Measurements from ENCODE around the gene SRCIN1. TPM values are rescaled to one million over a fixed set of nuclear protein-coding genes. Genes with fewer than 3 reads are reported as not detected.

The SRCIN1 gene
- polyA plus RNA-seq, 1 experiment = not detected

GRCh38 chr17:38579083-38579480 lies 26.7 kb downstream of the SRCIN1 start:
- ChIA-PET CTCF (interaction anchor here (1.9 kb wide), 1 partner anchor 21 kb away, joined by 9 read pairs; no protein-coding TSS in a partner anchor), POLR2A (no interaction called here)
- Histone ChIP-seq H3K27ac (ENCODE audit: low read depth, low read length) (no peak overlapping the region), H3K27me3 (ENCODE audit: control insufficient read depth, insufficient read depth, low read length) (peaks cover 66% of the 10 kb centered on the region), H3K4me3 (ENCODE audit: low read depth, low read length) (no peak overlapping the region), H3K9me3 (ENCODE audit: control insufficient read depth, insufficient read depth, low read length) (no peaks in the 10 kb centered on the region; the same call in 1 of the 2 replicates)
- TF ChIP-seq CTCF (IDR thresholded peaks at IDR 0.05; ENCODE audit: low read depth, low read length) = no peak
- no peak for DNase-seq (ENCODE audit: low read depth, low spot score)

DNA sequence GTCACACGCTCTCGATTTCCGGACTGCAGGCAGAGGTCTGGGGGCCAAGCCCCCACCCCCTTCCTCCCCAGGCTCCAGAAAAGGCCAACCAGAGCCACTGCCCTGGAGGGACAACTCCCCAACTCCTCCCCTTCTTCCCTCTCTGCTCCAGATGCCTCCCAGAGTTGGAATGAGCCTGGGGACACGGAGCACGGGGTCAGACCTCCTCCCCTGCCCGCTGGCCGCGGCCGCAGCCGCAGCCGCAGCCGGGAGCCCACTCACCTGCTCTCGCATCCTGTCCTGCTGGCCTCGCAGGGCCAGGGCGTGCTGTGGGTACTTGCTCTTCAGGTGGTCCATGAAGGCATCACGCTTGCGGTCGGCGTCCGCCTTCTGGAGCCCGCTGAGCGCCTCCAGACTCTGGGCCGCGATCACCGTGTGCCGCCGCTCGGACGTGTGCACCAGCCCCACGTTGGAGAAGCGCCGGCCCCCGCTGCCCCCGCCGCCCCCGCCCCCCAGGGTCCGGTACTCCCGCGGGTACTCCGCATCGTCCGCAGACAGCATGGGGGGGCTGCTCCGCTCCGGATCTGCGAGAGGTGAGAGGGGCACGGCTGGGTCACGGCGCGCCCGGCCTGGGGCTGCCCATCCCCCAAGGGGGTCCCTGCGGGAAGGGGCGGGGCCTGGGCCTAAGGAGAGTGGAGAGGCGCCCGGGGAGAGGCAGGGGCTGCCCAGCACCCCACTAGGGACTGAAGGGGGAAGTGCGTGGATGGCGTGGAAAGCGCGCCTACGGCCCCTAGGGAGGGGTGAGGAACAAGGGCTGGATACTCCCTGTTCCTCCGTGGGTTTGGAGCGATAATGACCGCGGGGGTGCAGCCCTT lies 27.3 kb downstream of the SRCIN1 start:
- ChIA-PET CTCF (interaction anchor here (3.3 kb wide), 1 partner anchor 20 kb away, joined by 16 read pairs; no protein-coding TSS in a partner anchor), POLR2A (no interaction called here)
- peaks cover 70% of the 10 kb centered on the region for H3K27me3 ChIP-seq (ENCODE audit: control insufficient read depth, insufficient read depth, low read length)
- no peak for DNase-seq (ENCODE audit: low read depth, low spot score)
- H3K9me3 ChIP-seq (ENCODE audit: control insufficient read depth, insufficient read depth, low read length) = no peaks in the 10 kb centered on the region; the same call in 1 of the 2 replicates
- H3K4me3 ChIP-seq (ENCODE audit: low read depth, low read length) = no peak overlapping the region
- H3K27ac ChIP-seq (ENCODE audit: low read depth, low read length) = no peak overlapping the region
- no peak for TF ChIP-seq CTCF (IDR thresholded peaks at IDR 0.05; ENCODE audit: low read depth, low read length)

DNA sequence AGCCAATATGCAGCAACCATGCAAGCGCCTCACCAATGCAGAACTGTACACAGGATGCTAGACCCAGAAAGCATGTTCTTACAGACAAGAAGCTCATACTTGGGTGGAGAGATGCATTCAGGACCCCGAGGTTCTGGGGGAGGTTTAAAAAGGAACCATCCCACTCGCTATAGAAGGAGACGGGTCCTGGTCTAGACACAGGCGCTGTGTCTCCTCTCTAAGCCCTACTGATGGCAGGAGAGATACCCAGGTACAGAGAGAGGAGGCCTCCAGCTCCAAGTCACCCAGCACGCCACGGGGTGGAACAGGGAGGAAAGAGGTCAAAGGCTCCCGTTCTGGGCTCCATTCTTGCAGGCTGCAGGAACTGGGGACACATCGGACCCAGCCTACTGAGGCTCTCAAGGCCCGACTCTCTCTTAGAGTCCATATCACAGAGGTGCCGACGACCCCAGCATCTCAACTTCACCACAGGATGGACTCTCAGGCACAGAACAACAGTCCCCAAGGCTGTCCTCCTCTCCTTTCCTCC lies 28.0 kb downstream of the SRCIN1 start:
- TF ChIP-seq CTCF (IDR thresholded peaks at IDR 0.05; ENCODE audit: low read depth, low read length) = no peak
- Histone ChIP-seq H3K9me3 (ENCODE audit: control insufficient read depth, insufficient read depth, low read length) (no peaks in the 10 kb centered on the region; the same call in 1 of the 2 replicates), H3K4me3 (ENCODE audit: low read depth, low read length) (no peak overlapping the region), H3K27me3 (ENCODE audit: control insufficient read depth, insufficient read depth, low read length) (peaks cover 75% of the 10 kb centered on the region), H3K27ac (ENCODE audit: low read depth, low read length) (no peak overlapping the region)
- no peak for DNase-seq (ENCODE audit: low read depth, low spot score)
- CTCF ChIA-PET = interaction anchor here (3.3 kb wide), 1 partner anchor 20 kb away, joined by 16 read pairs; no protein-coding TSS in a partner anchor
- POLR2A ChIA-PET = no interaction called here

DNA sequence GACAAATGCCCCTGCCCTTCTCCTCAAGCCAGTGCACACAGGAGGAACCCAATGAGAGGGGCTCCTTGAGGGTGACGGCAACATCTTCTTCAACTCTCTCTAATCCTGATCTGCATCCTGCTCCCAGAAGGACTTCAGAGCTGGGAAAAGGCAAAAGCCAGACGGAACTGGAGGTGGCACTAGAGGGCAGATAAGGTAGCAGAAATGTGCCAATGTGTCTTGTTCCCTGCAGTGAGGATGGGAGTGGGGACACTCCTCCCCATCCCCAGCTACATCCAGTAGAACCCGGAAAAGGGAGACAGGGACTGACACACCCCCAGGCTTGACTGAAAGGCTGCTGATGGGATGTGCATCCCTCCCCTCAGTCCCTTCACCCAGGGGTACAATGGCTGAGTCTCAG lies 28.5 kb downstream of the SRCIN1 start:
- POLR2A ChIA-PET = no interaction called here
- H3K4me3 ChIP-seq (ENCODE audit: low read depth, low read length) = no peak overlapping the region
- CTCF ChIA-PET = interaction anchor here (3.3 kb wide), 1 partner anchor 19 kb away, joined by 16 read pairs; no protein-coding TSS in a partner anchor
- TF ChIP-seq CTCF (IDR thresholded peaks at IDR 0.05; ENCODE audit: low read depth, low read length) = no peak
- no peak overlapping the region for H3K27ac ChIP-seq (ENCODE audit: low read depth, low read length)
- no peaks in the 10 kb centered on the region; the same call in 1 of the 2 replicates for H3K9me3 ChIP-seq (ENCODE audit: control insufficient read depth, insufficient read depth, low read length)
- peaks cover 75% of the 10 kb centered on the region for H3K27me3 ChIP-seq (ENCODE audit: control insufficient read depth, insufficient read depth, low read length)
- DNase-seq (ENCODE audit: low read depth, low spot score) = no peak

- no peak overlapping the region for H3K4me3 ChIP-seq (ENCODE audit: low read depth, low read length)
- peaks cover 86% of the 10 kb centered on the region for H3K27me3 ChIP-seq (ENCODE audit: control insufficient read depth, insufficient read depth, low read length)
- POLR2A ChIA-PET = no interaction called here
- H3K27ac ChIP-seq (ENCODE audit: low read depth, low read length) = no peak overlapping the region
- no peak for DNase-seq (ENCODE audit: low read depth, low spot score)
- TF ChIP-seq CTCF (IDR thresholded peaks at IDR 0.05; ENCODE audit: low read depth, low read length) = no peak
- H3K9me3 ChIP-seq (ENCODE audit: control insufficient read depth, insufficient read depth, low read length) = no peaks in the 10 kb centered on the region; the same call in 1 of the 2 replicates
- CTCF ChIA-PET = interaction anchor here (3.3 kb wide), 1 partner anchor 18 kb away, joined by 16 read pairs; no protein-coding TSS in a partner anchor
Measured at GRCh38 chr17:38575781-38576180, 30.0 kb downstream of the SRCIN1 start.

Measured in AG04450 (cell line).